K562 (cell line): Measurements from ENCODE around the gene PEDS1. TPM values are rescaled to one million over a fixed set of nuclear protein-coding genes. Genes with fewer than 3 reads are reported as not detected.

Experiments used
- EZH2 ChIP-seq: IDR thresholded peaks from 2 replicates; pipeline ENCODE4 v1.6.1; 2012; ENCODE audit warnings: low read depth, mild to moderate bottlenecking, inconsistent platforms, low read length, borderline replicate concordance
- FOXP1 ChIP-seq: sonication (generic); formaldehyde crosslinking; IDR thresholded peaks from 2 replicates; pipeline ENCODE4 v1.8.0; 2022; ENCODE audit warnings: mild to moderate bottlenecking, missing genetic modification reagents
- HCFC1 ChIP-seq: IDR thresholded peaks from 2 replicates; pipeline ENCODE4 v1.6.1; 2012; ENCODE audit warnings: low read depth, low read length, improper control_type of control experiment
- HDAC1 ChIP-seq, 2 experiments: fragments of 450-650 bp; IDR thresholded peaks; 2 replicates each; pipeline ENCODE4 v1.6.1; 2016 to 2017; ENCODE audit warnings: inconsistent platforms in 1 of 2, mild to moderate bottlenecking in 1 of 2, moderate library complexity in 1 of 2
- HDAC8 ChIP-seq: fragments of 450-650 bp; IDR thresholded peaks from 2 replicates; pipeline ENCODE4 v1.6.1; 2016; ENCODE audit warnings: mild to moderate bottlenecking, missing genetic modification characterization, moderate library complexity, missing compliant biosample characterization
- HDGF ChIP-seq: fragments of 450-650 bp; IDR thresholded peaks from 2 replicates; pipeline ENCODE4 v1.6.1; 2016
- HNRNPK ChIP-seq: fragments of 200-400 bp; formaldehyde crosslinking; IDR thresholded peaks from one replicate; pipeline ENCODE4 v1.6.1; 2018; ENCODE audit warnings: mild to moderate bottlenecking, low read depth, low read length; ENCODE audit not compliant: poor library complexity, severe bottlenecking
- KLF10 ChIP-seq: fragments of 250-450 bp; sonication (Bioruptor Pico); IDR thresholded peaks from 2 replicates; pipeline ENCODE4 v1.6.1; 2021; ENCODE audit warnings: matching md5 sums
- MITF ChIP-seq: IDR thresholded peaks from 2 replicates; pipeline ENCODE4 v1.6.1; 2014; ENCODE audit warnings: antibody characterized with exemption
- RAD21 ChIP-seq, 2 experiments: fragments of 250-450 bp in 1 of 2; fragments of 450-650 bp in 1 of 2; sonication (Bioruptor Pico) in 1 of 2; formaldehyde crosslinking in 1 of 2; IDR thresholded peaks in 1 of 2; conservative IDR thresholded peaks in 1 of 2; 2 replicates each; pipeline versions ENCODE4 v1.4.0 to v1.8.0; 2020 to 2022; ENCODE audit warnings: mild to moderate bottlenecking in 2 of 2, moderate library complexity in 1 of 2
- TBP ChIP-seq: optimal IDR thresholded peaks from 2 replicates; pipeline ENCODE3; 2011; ENCODE audit warnings: low read depth, low read length, improper control_type of control experiment
- TGIF2 ChIP-seq: sonication (generic); formaldehyde crosslinking; IDR thresholded peaks from 2 replicates; pipeline ENCODE4 v1.8.1; 2022; ENCODE audit warnings: mild to moderate bottlenecking, missing genetic modification reagents, moderate library complexity
- TRIM24 ChIP-seq, 2 experiments: fragments of 450-650 bp; IDR thresholded peaks; 2 replicates each; pipeline ENCODE4 v1.6.1; 2016
- ZNF584 ChIP-seq: fragments of 200-800 bp; sonication (Bioruptor generic); IDR thresholded peaks from 2 replicates; pipeline ENCODE4 v1.6.1; 2016; ENCODE audit warnings: low read depth, mild to moderate bottlenecking, missing genetic modification characterization, missing compliant biosample characterization
- polyA plus RNA-seq, 8 experiments: library from polyadenylated mRNA; depleted of rRNA in 4 of 8; stranded (reverse) in 5 of 8; unstranded in 3 of 8; fragments of >200 nt; fragmentation: Nextera tagmentation in 2 of 8; fragmentation: Illumina TruSeq in 1 of 8; extraction: Ambion mirVana in 2 of 8; extraction: Trizol in 1 of 8; gene quantifications; 2 replicates each; pipeline versions ENCODE4 v1.2.1 to v1.2.3, GENCODE V29; 2011 to 2014; ENCODE audit warnings: inconsistent platforms in 1 of 8, missing spikeins in 1 of 8
- total RNA-seq, 7 experiments: library from RNA; depleted of rRNA in 6 of 7; stranded (reverse); fragments of >200 nt in 6 of 7; fragmentation: Illumina TruSeq in 2 of 7; extraction: Trizol in 2 of 7; gene quantifications; 2 replicates each; pipeline versions ENCODE4 v1.2.1 to v1.2.3, GENCODE V29; 2011 to 2021; ENCODE audit warnings: low replicate concordance in 1 of 7
- TF ChIP-seq, protein P1 (sequence below): fragments of 250-450 bp; sonication (Bioruptor Pico); IDR thresholded peaks from 2 replicates; pipeline ENCODE4 v1.8.0; 2021; ENCODE audit warnings: moderate library complexity, mild to moderate bottlenecking, inconsistent platforms
- TF ChIP-seq, protein P2 (sequence below): fragments of 250-450 bp; sonication (Bioruptor Pico); IDR thresholded peaks from 2 replicates; pipeline ENCODE4 v1.4.0; 2020; ENCODE audit warnings: mild to moderate bottlenecking, moderate library complexity
- TF ChIP-seq, protein P3 (sequence below), 2 experiments: fragments of 200-800 bp in 1 of 2; sonication (Bioruptor generic) in 1 of 2; sonication (generic) in 1 of 2; formaldehyde crosslinking in 1 of 2; IDR thresholded peaks in 1 of 2; conservative IDR thresholded peaks in 1 of 2; 2 replicates each; pipeline versions ENCODE4 v1.5.0 to v1.6.1; 2016 to 2020; ENCODE audit warnings: missing compliant biosample characterization in 1 of 2, missing genetic modification characterization in 1 of 2, missing genetic modification reagents in 1 of 2

PEDS1 gene
- total and polyA plus RNA-seq, 9 of the 15 experiments (the other 6 are each of a cell fraction or from before 2014, with no cell fraction given) = 2.9 to 38.5 (median 24.2) TPM

DNA sequence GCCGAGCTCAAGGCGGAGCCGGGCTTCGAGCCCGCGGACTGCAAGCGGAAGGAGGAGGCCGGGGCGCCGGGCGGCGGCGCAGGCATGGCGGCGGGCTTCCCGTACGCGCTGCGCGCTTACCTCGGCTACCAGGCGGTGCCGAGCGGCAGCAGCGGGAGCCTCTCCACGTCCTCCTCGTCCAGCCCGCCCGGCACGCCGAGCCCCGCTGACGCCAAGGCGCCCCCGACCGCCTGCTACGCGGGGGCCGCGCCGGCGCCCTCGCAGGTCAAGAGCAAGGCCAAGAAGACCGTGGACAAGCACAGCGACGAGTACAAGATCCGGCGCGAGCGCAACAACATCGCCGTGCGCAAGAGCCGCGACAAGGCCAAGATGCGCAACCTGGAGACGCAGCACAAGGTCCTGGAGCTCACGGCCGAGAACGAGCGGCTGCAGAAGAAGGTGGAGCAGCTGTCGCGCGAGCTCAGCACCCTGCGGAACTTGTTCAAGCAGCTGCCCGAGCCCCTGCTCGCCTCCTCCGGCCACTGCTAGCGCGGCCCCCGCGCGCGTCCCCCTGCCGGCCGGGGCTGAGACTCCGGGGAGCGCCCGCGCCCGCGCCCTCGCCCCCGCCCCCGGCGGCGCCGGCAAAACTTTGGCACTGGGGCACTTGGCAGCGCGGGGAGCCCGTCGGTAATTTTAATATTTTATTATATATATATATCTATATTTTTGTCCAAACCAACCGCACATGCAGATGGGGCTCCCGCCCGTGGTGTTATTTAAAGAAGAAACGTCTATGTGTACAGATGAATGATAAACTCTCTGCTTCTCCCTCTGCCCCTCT, 38.2 kb upstream of the PEDS1 start (continued):
- TF ChIP-seq, protein P1, sequence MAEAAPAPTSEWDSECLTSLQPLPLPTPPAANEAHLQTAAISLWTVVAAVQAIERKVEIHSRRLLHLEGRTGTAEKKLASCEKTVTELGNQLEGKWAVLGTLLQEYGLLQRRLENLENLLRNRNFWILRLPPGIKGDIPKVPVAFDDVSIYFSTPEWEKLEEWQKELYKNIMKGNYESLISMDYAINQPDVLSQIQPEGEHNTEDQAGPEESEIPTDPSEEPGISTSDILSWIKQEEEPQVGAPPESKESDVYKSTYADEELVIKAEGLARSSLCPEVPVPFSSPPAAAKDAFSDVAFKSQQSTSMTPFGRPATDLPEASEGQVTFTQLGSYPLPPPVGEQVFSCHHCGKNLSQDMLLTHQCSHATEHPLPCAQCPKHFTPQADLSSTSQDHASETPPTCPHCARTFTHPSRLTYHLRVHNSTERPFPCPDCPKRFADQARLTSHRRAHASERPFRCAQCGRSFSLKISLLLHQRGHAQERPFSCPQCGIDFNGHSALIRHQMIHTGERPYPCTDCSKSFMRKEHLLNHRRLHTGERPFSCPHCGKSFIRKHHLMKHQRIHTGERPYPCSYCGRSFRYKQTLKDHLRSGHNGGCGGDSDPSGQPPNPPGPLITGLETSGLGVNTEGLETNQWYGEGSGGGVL = no peak
- TF ChIP-seq, protein P2, sequence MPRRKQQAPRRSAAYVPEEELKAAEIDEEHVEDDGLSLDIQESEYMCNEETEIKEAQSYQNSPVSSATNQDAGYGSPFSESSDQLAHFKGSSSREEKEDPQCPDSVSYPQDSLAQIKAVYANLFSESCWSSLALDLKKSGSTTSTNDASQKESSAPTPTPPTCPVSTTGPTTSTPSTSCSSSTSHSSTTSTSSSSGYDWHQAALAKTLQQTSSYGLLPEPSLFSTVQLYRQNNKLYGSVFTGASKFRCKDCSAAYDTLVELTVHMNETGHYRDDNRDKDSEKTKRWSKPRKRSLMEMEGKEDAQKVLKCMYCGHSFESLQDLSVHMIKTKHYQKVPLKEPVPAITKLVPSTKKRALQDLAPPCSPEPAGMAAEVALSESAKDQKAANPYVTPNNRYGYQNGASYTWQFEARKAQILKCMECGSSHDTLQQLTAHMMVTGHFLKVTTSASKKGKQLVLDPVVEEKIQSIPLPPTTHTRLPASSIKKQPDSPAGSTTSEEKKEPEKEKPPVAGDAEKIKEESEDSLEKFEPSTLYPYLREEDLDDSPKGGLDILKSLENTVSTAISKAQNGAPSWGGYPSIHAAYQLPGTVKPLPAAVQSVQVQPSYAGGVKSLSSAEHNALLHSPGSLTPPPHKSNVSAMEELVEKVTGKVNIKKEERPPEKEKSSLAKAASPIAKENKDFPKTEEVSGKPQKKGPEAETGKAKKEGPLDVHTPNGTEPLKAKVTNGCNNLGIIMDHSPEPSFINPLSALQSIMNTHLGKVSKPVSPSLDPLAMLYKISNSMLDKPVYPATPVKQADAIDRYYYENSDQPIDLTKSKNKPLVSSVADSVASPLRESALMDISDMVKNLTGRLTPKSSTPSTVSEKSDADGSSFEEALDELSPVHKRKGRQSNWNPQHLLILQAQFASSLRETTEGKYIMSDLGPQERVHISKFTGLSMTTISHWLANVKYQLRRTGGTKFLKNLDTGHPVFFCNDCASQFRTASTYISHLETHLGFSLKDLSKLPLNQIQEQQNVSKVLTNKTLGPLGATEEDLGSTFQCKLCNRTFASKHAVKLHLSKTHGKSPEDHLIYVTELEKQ = no peak
- TF ChIP-seq FOXP1 (CRISPR knock-in tag) (peak; percentile 35), TGIF2 (no peak), ZNF584 (CRISPR knock-in tag) (no peak), RAD21 (CRISPR knock-in tag; conservative IDR thresholded peaks at IDR 0.05 in 1 of 2, IDR thresholded peaks at IDR 0.05 in 1 of 2) (no peak), HDAC8 (tag) (peak; percentile 67; the same call in 1 of the 2 replicates), EZH2 (no peak), HCFC1 (no peak), KLF10 (no peak), HDAC1 (IDR thresholded peaks at IDR 0.05) (peak in 1 of 2 experiments; percentile 11; a peak in 1 of 4 replicates), TRIM24 (IDR thresholded peaks at IDR 0.05) (no peak), MITF (no peak), HDGF (no peak), TBP (peak; percentile 55), HNRNPK (no peak)
- TF ChIP-seq, protein P3, sequence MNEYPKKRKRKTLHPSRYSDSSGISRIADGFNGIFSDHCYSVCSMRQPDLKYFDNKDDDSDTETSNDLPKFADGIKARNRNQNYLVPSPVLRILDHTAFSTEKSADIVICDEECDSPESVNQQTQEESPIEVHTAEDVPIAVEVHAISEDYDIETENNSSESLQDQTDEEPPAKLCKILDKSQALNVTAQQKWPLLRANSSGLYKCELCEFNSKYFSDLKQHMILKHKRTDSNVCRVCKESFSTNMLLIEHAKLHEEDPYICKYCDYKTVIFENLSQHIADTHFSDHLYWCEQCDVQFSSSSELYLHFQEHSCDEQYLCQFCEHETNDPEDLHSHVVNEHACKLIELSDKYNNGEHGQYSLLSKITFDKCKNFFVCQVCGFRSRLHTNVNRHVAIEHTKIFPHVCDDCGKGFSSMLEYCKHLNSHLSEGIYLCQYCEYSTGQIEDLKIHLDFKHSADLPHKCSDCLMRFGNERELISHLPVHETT (CRISPR knock-in tag; conservative IDR thresholded peaks at IDR 0.05 in 1 of 2, IDR thresholded peaks at IDR 0.05 in 1 of 2) = peak; percentile 71 to 76; a peak in 3 of 4 replicates
